ENCODE results near the gene CLASP2. TPM values are rescaled to one million over a fixed set of nuclear protein-coding genes. Genes with fewer than 3 reads are reported as not detected.

The CLASP2 gene
- total RNA-seq, 1 donor from 2014 or later = 65.8 TPM

GRCh38 chr3:33642806-33643205, 75.2 kb downstream of the CLASP2 start:
- H3K4me1 Mint-ChIP-seq = peaks cover 8% of the 10 kb centered on the region
- H3K9me3 Mint-ChIP-seq = no peaks in the 10 kb centered on the region
- intact Hi-C loops (cut with micrococcal nuclease) = loop anchor here (10.0 kb wide), 1 partner anchor 208 kb away; no protein-coding TSS in a partner anchor
- DNase-seq = no peak
- no peak overlapping the region for H3K27ac Mint-ChIP-seq
- H3K4me3 Mint-ChIP-seq = no peak overlapping the region
- peaks cover 5% of the 10 kb centered on the region for H3K36me3 Mint-ChIP-seq (ENCODE audit: low read depth)
- H3K27me3 Mint-ChIP-seq = no peaks in the 10 kb centered on the region

- Mint-ChIP-seq H3K36me3 (ENCODE audit: low read depth) (peaks cover 5% of the 10 kb centered on the region), H3K4me1 (peaks cover 4% of the 10 kb centered on the region), H3K27ac (no peak overlapping the region), H3K27me3 (no peaks in the 10 kb centered on the region), H3K9me3 (no peaks in the 10 kb centered on the region), H3K4me3 (no peak overlapping the region)
- no peak for DNase-seq
- intact Hi-C loops (cut with micrococcal nuclease) = loop anchor here (5.0 to 10.0 kb wide), 2 partner anchors 77 to 205 kb away; partner anchors contain the start of gene CLASP2
These were observed 78.2 kb downstream of the CLASP2 start for GRCh38 chr3:33639889-33640288.

GRCh38 chr3:33637482-33637881, 80.6 kb downstream of the CLASP2 start:
- intact Hi-C loops (cut with micrococcal nuclease) = loop anchor here (5.0 kb wide), 1 partner anchor 80 kb away; the partner anchor contains the start of gene CLASP2
- DNase-seq = no peak
- Mint-ChIP-seq H3K36me3 (ENCODE audit: low read depth) (peaks cover 3% of the 10 kb centered on the region), H3K9me3 (no peaks in the 10 kb centered on the region), H3K27ac (no peak overlapping the region), H3K27me3 (no peaks in the 10 kb centered on the region), H3K4me1 (peaks cover 2% of the 10 kb centered on the region), H3K4me3 (no peak overlapping the region)

- H3K27me3 Mint-ChIP-seq = no peaks in the 10 kb centered on the region
- no peaks in the 10 kb centered on the region for H3K9me3 Mint-ChIP-seq
- no peak for DNase-seq
- peaks cover 2% of the 10 kb centered on the region for H3K4me1 Mint-ChIP-seq
- no peak overlapping the region for H3K27ac Mint-ChIP-seq
- no peak overlapping the region for H3K4me3 Mint-ChIP-seq
- peaks cover 3% of the 10 kb centered on the region for H3K36me3 Mint-ChIP-seq (ENCODE audit: low read depth)
- intact Hi-C loops (cut with micrococcal nuclease) = loop anchor here (1.0 to 5.0 kb wide), 3 partner anchors 81 to 151 kb away; partner anchors contain the start of gene CLASP2
These were observed 81.8 kb downstream of the CLASP2 start for GRCh38 chr3:33636125-33636850.

GRCh38 chr3:33634262-33634661, 83.8 kb downstream of the CLASP2 start:
- Mint-ChIP-seq H3K4me1 (no peaks in the 10 kb centered on the region), H3K27ac (no peak overlapping the region), H3K27me3 (no peaks in the 10 kb centered on the region), H3K4me3 (no peak overlapping the region), H3K9me3 (no peaks in the 10 kb centered on the region), H3K36me3 (ENCODE audit: low read depth) (peaks cover 1% of the 10 kb centered on the region)
- no peak for DNase-seq
- intact Hi-C loops (cut with micrococcal nuclease) = no loop called here

GRCh38 chr3:33629219-33629618, 88.8 kb downstream of the CLASP2 start:
- intact Hi-C loops (cut with micrococcal nuclease) = no loop called here
- H3K27me3 Mint-ChIP-seq = no peaks in the 10 kb centered on the region
- no peaks in the 10 kb centered on the region for H3K4me1 Mint-ChIP-seq
- no peak overlapping the region for H3K27ac Mint-ChIP-seq
- H3K4me3 Mint-ChIP-seq = no peak overlapping the region
- H3K9me3 Mint-ChIP-seq = no peaks in the 10 kb centered on the region
- H3K36me3 Mint-ChIP-seq (ENCODE audit: low read depth) = peaks cover 2% of the 10 kb centered on the region
- no peak for DNase-seq

- Mint-ChIP-seq H3K36me3 (ENCODE audit: low read depth) (peaks cover 11% of the 10 kb centered on the region), H3K27me3 (no peaks in the 10 kb centered on the region), H3K9me3 (no peaks in the 10 kb centered on the region), H3K27ac (no peak overlapping the region), H3K4me1 (no peaks in the 10 kb centered on the region), H3K4me3 (no peak overlapping the region)
- intact Hi-C loops (cut with micrococcal nuclease) = no loop called here
- no peak for DNase-seq
These were observed 93.3 kb downstream of the CLASP2 start for GRCh38 chr3:33624756-33625155.

GRCh38 chr3:33613041-33613440, 105.0 kb downstream of the CLASP2 start:
- H3K27ac Mint-ChIP-seq = no peak overlapping the region
- no peak overlapping the region for H3K4me3 Mint-ChIP-seq
- H3K36me3 Mint-ChIP-seq (ENCODE audit: low read depth) = peaks cover 8% of the 10 kb centered on the region
- peaks cover 3% of the 10 kb centered on the region for H3K4me1 Mint-ChIP-seq
- intact Hi-C loops (cut with micrococcal nuclease) = no loop called here
- H3K27me3 Mint-ChIP-seq = no peaks in the 10 kb centered on the region
- DNase-seq = no peak
- no peaks in the 10 kb centered on the region for H3K9me3 Mint-ChIP-seq

GRCh38 chr3:33612607-33613006, 105.4 kb downstream of the CLASP2 start:
- H3K9me3 Mint-ChIP-seq = no peaks in the 10 kb centered on the region
- H3K4me3 Mint-ChIP-seq = no peak overlapping the region
- no peak for DNase-seq
- peaks cover 3% of the 10 kb centered on the region for H3K4me1 Mint-ChIP-seq
- no peak overlapping the region for H3K27ac Mint-ChIP-seq
- intact Hi-C loops (cut with micrococcal nuclease) = no loop called here
- peaks cover 8% of the 10 kb centered on the region for H3K36me3 Mint-ChIP-seq (ENCODE audit: low read depth)
- no peaks in the 10 kb centered on the region for H3K27me3 Mint-ChIP-seq

GRCh38 chr3:33602829-33603228, 115.2 kb downstream of the CLASP2 start:
- no peaks in the 10 kb centered on the region for H3K27me3 Mint-ChIP-seq
- no peak for DNase-seq
- H3K36me3 Mint-ChIP-seq (ENCODE audit: low read depth) = peaks cover 36% of the 10 kb centered on the region
- intact Hi-C loops (cut with micrococcal nuclease) = no loop called here
- no peaks in the 10 kb centered on the region for H3K9me3 Mint-ChIP-seq
- H3K27ac Mint-ChIP-seq = no peak overlapping the region
- H3K4me1 Mint-ChIP-seq = no peaks in the 10 kb centered on the region
- no peak overlapping the region for H3K4me3 Mint-ChIP-seq

GRCh38 chr3:33597257-33597689, 120.8 kb downstream of the CLASP2 start:
- Mint-ChIP-seq H3K27me3 (no peaks in the 10 kb centered on the region), H3K4me3 (no peak overlapping the region), H3K9me3 (no peaks in the 10 kb centered on the region), H3K4me1 (no peaks in the 10 kb centered on the region), H3K36me3 (ENCODE audit: low read depth) (peaks cover 11% of the 10 kb centered on the region), H3K27ac (no peak overlapping the region)
- DNase-seq = no peak
- intact Hi-C loops (cut with micrococcal nuclease) = no loop called here

GRCh38 chr3:33592999-33593398, 125.1 kb downstream of the CLASP2 start:
- no peak overlapping the region for H3K4me3 Mint-ChIP-seq
- peaks cover 15% of the 10 kb centered on the region for H3K36me3 Mint-ChIP-seq (ENCODE audit: low read depth)
- no peaks in the 10 kb centered on the region for H3K4me1 Mint-ChIP-seq
- H3K9me3 Mint-ChIP-seq = no peaks in the 10 kb centered on the region
- intact Hi-C loops (cut with micrococcal nuclease) = no loop called here
- H3K27me3 Mint-ChIP-seq = no peaks in the 10 kb centered on the region
- H3K27ac Mint-ChIP-seq = no peak overlapping the region
- DNase-seq = no peak

- Mint-ChIP-seq H3K36me3 (ENCODE audit: low read depth) (peaks cover 18% of the 10 kb centered on the region), H3K9me3 (no peaks in the 10 kb centered on the region), H3K4me3 (no peak overlapping the region), H3K4me1 (no peaks in the 10 kb centered on the region), H3K27ac (no peak overlapping the region), H3K27me3 (no peaks in the 10 kb centered on the region)
- intact Hi-C loops (cut with micrococcal nuclease) = no loop called here
- DNase-seq = no peak
These were observed 127.5 kb downstream of the CLASP2 start for GRCh38 chr3:33590541-33590940.

- Mint-ChIP-seq H3K4me3 (no peak overlapping the region), H3K36me3 (ENCODE audit: low read depth) (peaks cover 15% of the 10 kb centered on the region), H3K27ac (no peak overlapping the region), H3K9me3 (no peaks in the 10 kb centered on the region), H3K4me1 (no peaks in the 10 kb centered on the region), H3K27me3 (no peaks in the 10 kb centered on the region)
- no peak for DNase-seq
- intact Hi-C loops (cut with micrococcal nuclease) = no loop called here
These were observed 131.7 kb downstream of the CLASP2 start for GRCh38 chr3:33586402-33586801.

- no peaks in the 10 kb centered on the region for H3K27me3 Mint-ChIP-seq
- H3K4me1 Mint-ChIP-seq = no peaks in the 10 kb centered on the region
- DNase-seq = no peak
- intact Hi-C loops (cut with micrococcal nuclease) = no loop called here
- no peaks in the 10 kb centered on the region for H3K9me3 Mint-ChIP-seq
- peaks cover 5% of the 10 kb centered on the region for H3K36me3 Mint-ChIP-seq (ENCODE audit: low read depth)
- no peak overlapping the region for H3K4me3 Mint-ChIP-seq
- H3K27ac Mint-ChIP-seq = peak overlapping the region; percentile 4
These were observed 135.8 kb downstream of the CLASP2 start for GRCh38 chr3:33582234-33582633.

Data from activated CD4-positive, alpha-beta T cell treated with anti-CD3 and anti-CD28 coated beads, Interleukin-2, amount 10 ng/mL, durations not matched to agents 24 days and 14 days (primary cell).